ENCODE results near the gene SCLT1. TPM values are rescaled to one million over a fixed set of nuclear protein-coding genes. Genes with fewer than 3 reads are reported as not detected.
A peak's percentile ranks its signal among the peaks of the same experiment; 100 is the strongest.

Gene SCLT1
- total RNA-seq, 4 donors from 2014 or later, result 5.2 to 26.0 (median 9.0) TPM

DNA sequence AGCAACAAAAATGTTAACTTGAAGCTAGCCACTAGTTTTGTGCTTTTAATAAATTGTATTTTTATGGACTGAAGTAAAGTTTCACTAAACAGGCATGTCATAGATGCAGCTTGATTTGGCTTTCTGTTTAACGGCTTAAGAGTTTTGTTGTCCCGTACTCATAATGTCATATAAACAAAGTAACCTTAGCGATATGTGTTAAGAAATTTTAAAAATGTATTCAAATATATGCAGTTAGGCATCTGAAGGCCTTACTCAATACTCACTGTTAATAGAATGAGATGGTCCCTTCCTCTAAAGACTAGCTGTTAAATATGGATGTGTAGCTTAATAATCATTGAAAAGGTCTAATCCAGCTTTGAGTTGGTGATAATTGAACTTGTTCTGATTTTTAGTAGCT, 1.0 kb upstream of the SCLT1 start:
- Histone ChIP-seq H3K4me3 (peak overlapping the region; percentile 76 to 82), H3K27ac (peak overlapping the region; percentile 93 to 98 (median 94)), H3K4me1 (peaks cover 10 to 42% (median 11%) of the 10 kb centered on the region in 3 donors), H3K27me3 (no peaks in the 10 kb centered on the region), H3K9me3 (no peaks in the 10 kb centered on the region), H3K36me3 (no peaks in the 10 kb centered on the region)
- 56 to 67% methylated on average over 3 of the region's 3 CpGs for WGBS, 2 donors (ENCODE audit: low coverage in 1 of 2)
- TF ChIP-seq EP300 (IDR thresholded peaks at IDR 0.05), result no peak
- TF ChIP-seq POLR2AphosphoS5 (IDR thresholded peaks at IDR 0.05), result no peak
- TF ChIP-seq CTCF (IDR thresholded peaks at IDR 0.05), result no peak
- no peak for TF ChIP-seq POLR2A (IDR thresholded peaks at IDR 0.05)
- no peak for ATAC-seq

DNA sequence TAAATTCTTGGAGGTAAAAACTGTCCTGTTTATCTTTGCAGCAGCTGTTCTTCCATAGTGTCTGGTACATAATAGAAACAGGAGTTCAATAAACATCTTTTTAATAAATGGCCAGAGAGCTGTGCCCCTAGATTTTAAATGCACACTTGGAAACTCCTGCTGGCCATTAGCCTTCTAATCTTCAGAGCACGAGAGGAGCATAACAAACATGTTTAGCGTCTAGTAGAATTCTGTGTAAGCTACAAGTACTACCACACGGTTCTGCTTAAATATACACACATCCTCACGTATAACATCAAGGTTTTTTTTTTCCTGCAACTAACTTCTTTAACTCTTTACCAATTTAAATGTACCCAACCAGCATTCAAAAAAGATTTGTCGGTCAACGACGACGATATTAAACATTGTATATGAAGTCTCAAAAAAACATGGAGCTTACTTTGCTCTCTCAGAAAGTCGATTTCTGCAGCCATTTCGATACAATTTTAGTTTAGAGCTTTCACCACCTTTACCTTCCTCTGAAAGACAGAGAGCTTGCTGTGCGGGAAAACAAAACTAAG, 628 bp downstream of the SCLT1 start:
- TF ChIP-seq EP300 (IDR thresholded peaks at IDR 0.05) (no peak), CTCF (IDR thresholded peaks at IDR 0.05) (peak in 1 of 4 experiments; percentile 8)
- Histone ChIP-seq H3K27me3 (no peaks in the 10 kb centered on the region), H3K9me3 (no peaks in the 10 kb centered on the region), H3K36me3 (no peaks in the 10 kb centered on the region), H3K4me3 (peak overlapping the region; percentile 76 to 82), H3K27ac (peak overlapping the region; percentile 90 to 98 (median 94)), H3K4me1 (peaks cover 10 to 42% (median 11%) of the 10 kb centered on the region in 3 donors)
- ATAC-seq, result no peak
- WGBS, 2 donors (ENCODE audit: low coverage in 1 of 2), result 0 to 3% methylated on average over 5 to 11 of the region's 11 CpGs

GRCh38 chr4:129087516-129087915, 5.8 kb downstream of the SCLT1 start:
- no peak for ATAC-seq
- Histone ChIP-seq H3K27ac (no peak overlapping the region), H3K4me1 (peaks cover 7 to 18% (median 8%) of the 10 kb centered on the region in 3 donors), H3K27me3 (no peaks in the 10 kb centered on the region), H3K9me3 (no peaks in the 10 kb centered on the region), H3K4me3 (no peak overlapping the region), H3K36me3 (no peaks in the 10 kb centered on the region)
- WGBS, 2 donors (ENCODE audit: low coverage in 1 of 2), result 100% methylated on average over 1 to 2 of the region's 2 CpGs
- TF ChIP-seq CTCF (IDR thresholded peaks at IDR 0.05) (no peak), EP300 (IDR thresholded peaks at IDR 0.05) (no peak), POLR2AphosphoS5 (IDR thresholded peaks at IDR 0.05) (no peak), POLR2A (IDR thresholded peaks at IDR 0.05) (no peak)

GRCh38 chr4:129085472-129085871, 7.9 kb downstream of the SCLT1 start:
- Histone ChIP-seq H3K27ac (no peak overlapping the region), H3K4me3 (no peak overlapping the region), H3K36me3 (peaks cover 5 to 12% of the 10 kb centered on the region in 2 donors), H3K27me3 (no peaks in the 10 kb centered on the region), H3K9me3 (no peaks in the 10 kb centered on the region), H3K4me1 (no peaks in the 10 kb centered on the region)
- no peak for TF ChIP-seq CTCF (IDR thresholded peaks at IDR 0.05)
- no peak for TF ChIP-seq POLR2AphosphoS5 (IDR thresholded peaks at IDR 0.05)
- no peak for TF ChIP-seq POLR2A (IDR thresholded peaks at IDR 0.05)
- no peak for TF ChIP-seq EP300 (IDR thresholded peaks at IDR 0.05)
- WGBS, 2 donors (ENCODE audit: low coverage in 1 of 2), result 96 to 100% methylated on average over 3 to 4 of the region's 4 CpGs
- ATAC-seq, result no peak

GRCh38 chr4:129082302-129082701, 11.0 kb downstream of the SCLT1 start:
- TF ChIP-seq EP300 (IDR thresholded peaks at IDR 0.05) (no peak), POLR2A (IDR thresholded peaks at IDR 0.05) (no peak), POLR2AphosphoS5 (IDR thresholded peaks at IDR 0.05) (no peak), CTCF (IDR thresholded peaks at IDR 0.05) (no peak)
- Histone ChIP-seq H3K36me3 (peaks cover 5 to 34% of the 10 kb centered on the region in 2 donors), H3K4me3 (no peak overlapping the region)

More at GRCh38 chr4:129082302-129082701, 11.0 kb downstream of the SCLT1 start:
- no peak for ATAC-seq
- Histone ChIP-seq H3K9me3 (peaks cover 0 to 7% (median 0%) of the 10 kb centered on the region in 3 donors), H3K27ac (no peak overlapping the region), H3K4me1 (no peaks in the 10 kb centered on the region), H3K27me3 (no peaks in the 10 kb centered on the region)
- WGBS, 2 donors (ENCODE audit: low coverage in 1 of 2), result 67 to 93% methylated on average over 4 to 5 of the region's 5 CpGs

Data from gastroesophageal sphincter (tissue), 4 donors.